Stromal cell of bone marrow (primary cell): ENCODE results near the gene MMADHC.

Experiments used
- DNase-seq: peaks from one replicate; pipeline ENCODE4 v3.0.0-alpha.2; 2012; ENCODE audit warnings: low read depth

MMADHC gene

GRCh38 chr2:149587220-149587949 is at the start of gene MMADHC:
MMADHC (minus strand) TSS chr2:149587775; CDS start chr2:149587097, 678 bp downstream.
- DNase-seq, result peak; percentile 93

DNA sequence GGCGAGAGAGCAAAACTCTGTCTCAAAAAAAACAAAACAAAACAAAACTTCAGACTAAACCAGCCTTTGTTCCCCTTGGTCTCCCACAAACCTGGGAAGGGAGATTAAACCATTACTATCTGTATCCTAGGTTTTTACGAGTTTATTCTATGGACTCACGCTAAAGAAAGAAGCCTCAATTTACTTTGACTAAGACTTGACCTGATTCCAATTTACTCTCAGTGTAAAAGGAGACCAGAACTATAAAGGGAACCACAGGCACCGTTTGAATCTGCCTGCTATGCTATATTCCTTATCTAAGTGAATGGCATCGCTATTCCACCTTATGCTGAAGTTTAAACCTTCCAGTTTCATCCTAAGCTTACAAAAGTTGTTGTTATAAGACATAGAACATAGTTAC is 46.5 kb upstream of the MMADHC start:
- DNase-seq, result no peak

DNA sequence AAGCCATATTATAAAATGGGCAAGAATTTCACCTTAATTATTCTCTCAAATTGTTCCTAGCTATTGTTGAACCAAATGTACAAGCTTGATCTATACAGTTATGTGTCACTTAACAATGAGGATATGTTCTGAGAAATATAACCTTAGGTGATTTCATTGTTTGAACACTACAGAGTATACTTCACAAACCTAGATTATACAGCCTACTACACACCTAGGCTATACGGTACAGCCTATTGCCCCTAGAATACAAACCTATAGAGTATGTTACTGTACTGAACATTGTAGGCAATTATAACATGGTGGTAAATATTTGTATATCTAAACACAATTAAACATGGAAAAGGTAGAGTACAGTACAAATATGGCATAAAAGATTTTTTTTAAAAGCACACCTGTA is 42.9 kb upstream of the MMADHC start:
- no peak for DNase-seq

- DNase-seq, result peak; percentile 48
Measured at GRCh38 chr2:149629026-149629425, 41.5 kb upstream of the MMADHC start.

GRCh38 chr2:149627111-149627801 is 39.7 kb upstream of the MMADHC start:
- no peak for DNase-seq

DNA sequence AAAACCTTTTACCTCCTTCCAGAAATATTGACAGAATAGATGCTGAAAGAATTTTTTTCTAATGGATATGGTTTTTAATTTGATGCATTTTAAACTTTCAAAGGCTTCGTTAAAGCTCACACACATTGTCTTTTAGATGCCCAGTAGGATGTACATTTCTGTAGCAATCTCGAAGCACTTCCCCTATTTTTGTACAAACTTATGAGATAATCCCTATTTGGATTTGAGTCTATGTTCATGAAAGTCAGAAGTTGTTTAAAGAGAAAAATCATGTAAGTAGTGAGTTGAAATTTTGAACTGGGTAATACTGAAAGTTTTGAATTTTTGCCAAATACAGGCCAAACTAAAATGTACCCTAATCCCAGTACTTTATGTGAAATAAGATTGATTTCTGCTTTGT is 38.1 kb upstream of the MMADHC start:
- DNase-seq, result no peak

DNA sequence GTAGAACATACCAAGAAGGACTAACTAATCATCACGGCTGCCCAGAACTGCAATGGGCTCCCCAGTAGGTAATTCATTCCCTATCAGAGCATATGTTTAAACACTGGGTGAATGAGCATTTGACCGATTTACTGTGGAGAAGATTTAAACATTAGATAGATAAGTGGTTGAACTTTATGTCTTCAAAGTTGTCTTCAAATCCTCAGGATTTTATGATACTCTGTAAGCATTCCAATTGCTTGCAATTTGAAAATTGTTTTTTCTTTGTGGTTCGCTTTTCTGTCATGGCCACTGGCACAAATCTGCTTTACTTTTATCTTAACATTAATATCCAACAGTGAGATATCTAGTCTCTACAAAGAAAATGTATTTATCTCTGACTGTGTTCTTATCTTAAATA is 37.7 kb upstream of the MMADHC start:
- no peak for DNase-seq

GRCh38 chr2:149622343-149622742 is 34.8 kb upstream of the MMADHC start:
- no peak for DNase-seq

- no peak for DNase-seq
Measured at GRCh38 chr2:149617476-149617875, 29.9 kb upstream of the MMADHC start.

DNA sequence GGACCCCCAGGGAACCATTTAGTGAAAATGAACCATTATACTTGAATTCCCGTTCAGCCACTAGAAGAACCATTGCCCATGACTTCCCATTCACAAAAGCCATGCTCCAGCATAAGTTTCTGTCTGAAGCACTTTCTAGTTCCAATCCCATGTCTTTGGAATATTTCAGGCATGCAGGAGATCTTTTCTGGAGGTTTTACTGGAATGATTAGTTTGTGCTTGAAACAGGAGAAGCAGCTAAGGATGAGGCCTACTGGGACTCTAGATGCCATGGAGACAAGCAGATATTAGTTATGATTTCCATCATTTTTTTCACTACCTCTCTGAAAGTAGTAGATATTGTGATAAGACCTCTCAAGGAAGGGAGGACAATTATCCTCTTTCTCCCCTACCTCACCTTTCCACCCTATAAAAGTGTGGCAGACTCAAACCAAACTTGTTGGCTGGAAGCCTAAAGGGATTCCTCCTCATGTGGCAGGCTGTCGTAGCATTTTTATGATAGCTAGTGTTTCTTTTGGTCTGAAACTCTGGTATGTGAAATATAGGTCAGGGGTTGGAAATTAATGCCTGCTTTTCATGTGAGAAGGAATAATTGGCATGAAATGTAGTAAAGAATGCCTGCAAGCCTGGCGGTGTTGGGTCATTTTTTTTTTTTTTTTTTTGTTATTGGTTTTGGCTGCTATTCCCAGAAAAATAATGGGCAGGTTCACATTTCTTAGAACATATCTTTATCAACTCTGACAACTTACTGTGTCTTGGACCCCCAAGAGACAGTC is 29.3 kb upstream of the MMADHC start:
- DNase-seq, result no peak

DNA sequence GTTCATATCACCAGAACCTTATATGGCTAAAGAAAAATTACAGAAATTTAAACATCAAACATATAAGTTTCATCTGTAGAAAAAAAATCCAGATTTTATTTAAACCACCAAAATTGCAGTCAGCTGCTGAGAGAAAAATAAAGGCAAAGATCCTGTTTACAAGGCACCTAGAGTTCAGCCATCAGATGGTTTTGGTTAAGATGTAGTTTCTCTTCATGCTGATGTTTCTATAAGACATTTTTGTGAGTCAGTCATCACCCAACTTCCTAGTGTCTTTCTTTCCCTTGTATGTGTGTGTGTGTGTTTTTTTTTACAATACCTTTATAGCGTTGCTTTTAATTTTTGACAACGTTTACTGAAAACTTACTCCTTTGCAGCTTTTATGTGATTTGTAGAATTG is 26.1 kb upstream of the MMADHC start:
- DNase-seq, result no peak

DNA sequence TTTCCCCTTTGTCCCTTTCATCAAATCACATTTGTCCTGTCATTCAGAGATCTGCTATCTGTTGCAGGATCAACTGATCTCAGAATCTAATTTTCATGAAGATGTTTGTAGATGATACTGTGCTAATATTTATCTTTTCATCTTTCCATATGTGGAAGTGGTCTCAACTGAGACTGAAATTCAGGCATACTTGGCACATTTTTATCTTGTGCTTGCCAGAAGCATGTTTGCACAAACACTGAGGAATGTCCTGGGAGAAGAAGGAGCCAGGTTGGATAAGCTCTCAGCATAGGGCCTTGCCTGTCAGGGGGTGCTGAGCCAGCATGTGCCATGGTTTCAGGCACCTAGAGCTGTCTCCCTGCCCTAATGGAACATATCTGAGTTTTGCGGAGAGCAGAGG is 24.5 kb upstream of the MMADHC start:
- no peak for DNase-seq

DNA sequence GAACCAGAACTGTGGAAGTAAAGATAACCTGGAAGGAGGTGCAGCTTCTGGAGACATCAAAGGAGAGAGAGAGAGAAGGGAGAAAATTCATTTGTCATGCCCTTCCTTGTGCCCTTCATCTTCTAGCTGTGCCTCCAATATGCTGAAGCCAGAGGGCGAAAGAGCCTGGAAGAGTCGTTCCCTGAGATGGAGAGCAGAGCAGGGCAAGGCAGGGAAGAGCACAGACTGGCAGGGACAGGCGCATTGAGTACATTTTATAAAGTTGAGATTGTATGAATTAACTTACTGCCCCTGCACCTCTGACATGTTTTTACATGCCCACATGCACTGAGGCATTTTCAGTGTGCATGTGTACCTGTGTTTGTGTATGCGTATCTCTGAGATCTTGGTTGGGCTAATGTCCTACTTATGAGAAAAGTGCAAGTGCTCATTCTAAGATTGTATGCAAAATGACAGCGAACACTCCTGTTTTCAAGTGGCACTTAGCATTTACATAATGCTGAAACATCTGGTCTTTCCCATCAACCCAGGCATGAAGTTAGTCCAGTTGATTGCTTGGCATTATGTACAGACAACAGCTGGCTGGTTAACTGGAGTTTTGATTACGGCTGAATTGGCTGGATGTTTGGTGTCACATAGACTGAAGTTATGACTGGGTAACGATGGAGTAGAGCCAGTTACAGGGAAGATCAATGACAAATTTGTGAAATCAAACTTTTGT is 23.7 kb upstream of the MMADHC start:
- DNase-seq, result no peak

DNA sequence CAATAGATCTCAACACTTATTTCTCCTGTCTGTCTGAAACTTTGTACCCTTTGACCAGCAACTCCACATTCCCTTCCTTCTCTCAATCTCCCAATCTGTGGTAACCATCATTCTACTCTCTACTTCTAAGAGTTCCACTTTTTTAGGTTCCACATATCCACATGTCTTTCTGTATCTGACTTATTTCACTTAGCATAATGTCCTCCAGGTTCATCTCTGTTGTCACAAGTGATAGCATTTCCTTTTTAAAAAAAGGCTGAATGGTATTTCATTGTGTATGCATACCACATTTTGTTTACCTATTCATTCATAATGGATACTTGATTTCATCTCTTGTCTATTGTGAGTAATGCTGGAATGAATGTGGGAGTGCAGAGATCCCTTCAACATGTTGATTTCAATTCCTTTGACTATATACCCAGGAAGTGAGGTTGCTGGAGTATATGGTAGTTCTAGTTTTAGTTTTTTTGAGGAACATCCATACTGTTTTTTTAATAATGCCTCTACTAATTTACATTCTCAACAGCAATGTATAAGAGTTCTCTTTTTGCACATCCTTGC is 18.8 kb upstream of the MMADHC start:
- DNase-seq, result no peak

GRCh38 chr2:149603248-149603647 is 15.7 kb upstream of the MMADHC start:
- no peak for DNase-seq

- no peak for DNase-seq
Measured at GRCh38 chr2:149601141-149601796, 13.7 kb upstream of the MMADHC start.

DNA sequence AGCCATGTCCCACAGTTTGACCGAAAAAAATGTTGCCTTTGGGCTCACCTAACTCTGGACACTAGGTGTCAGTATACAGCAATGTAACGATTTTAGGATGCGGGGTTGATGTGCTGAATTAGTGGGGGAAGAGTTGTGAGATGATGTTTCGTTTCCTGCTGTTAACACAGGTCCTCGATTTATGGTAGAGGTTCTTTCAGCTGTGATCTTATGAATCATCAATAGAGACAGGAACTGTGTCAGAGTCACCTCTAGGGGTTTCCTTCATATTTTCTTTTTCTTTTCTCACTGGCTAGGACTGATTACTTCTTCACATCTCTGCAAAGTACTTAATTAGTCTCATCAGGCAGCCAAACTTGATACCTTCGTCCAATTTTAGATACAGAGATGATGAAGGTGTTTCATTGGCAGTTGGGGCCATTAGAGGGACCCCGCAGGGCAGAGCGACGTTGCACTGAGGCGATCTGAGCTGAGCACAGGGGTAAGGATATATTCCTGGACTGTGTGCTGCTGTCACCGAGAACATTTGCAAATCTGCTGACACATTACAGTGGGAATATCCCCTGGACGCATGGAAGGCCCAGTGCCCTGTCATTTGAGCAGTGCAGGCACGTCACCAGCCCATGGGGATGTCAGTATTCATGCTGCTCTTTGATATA is 10.2 kb upstream of the MMADHC start:
- DNase-seq, result peak; percentile 82

DNA sequence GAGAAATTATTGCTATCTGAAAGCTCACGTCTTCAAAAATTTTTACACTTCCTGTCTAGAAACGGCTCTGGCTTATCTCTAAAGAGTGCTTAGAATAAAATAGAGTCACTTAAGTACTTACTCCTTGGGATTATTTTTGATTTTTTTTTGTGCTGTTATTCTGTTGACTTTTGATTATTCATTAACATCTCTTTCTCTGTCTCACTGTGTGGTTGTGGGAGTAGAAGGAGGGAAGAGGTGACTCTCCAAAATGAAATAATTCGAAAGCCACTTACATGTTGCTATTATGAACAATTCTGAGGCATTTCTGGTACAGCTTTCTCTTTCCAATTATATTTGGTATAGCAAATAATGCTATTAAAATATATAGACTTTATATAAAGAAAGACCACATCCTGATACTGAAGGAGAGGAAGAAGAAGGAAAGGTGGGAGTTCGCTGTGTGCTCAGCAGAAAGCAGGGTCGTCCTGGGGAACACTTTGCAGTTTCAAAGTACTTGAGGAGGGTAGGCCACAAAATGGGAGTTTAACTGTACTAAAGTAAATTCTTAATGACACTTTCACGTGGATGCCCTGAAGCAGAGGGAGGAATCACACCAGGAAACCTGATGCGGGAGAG is 9.6 kb upstream of the MMADHC start:
- DNase-seq, result no peak

GRCh38 chr2:149596471-149596870 is 8.9 kb upstream of the MMADHC start:
- DNase-seq, result no peak
